Endothelial cell of umbilical vein (primary cell): ENCODE data around the gene HRH3. TPM values are rescaled to one million over a fixed set of nuclear protein-coding genes. Genes with fewer than 3 reads are reported as not detected.

Experiments used
- BruUV-seq: library from RNA; stranded (reverse); fragments of 400-500 nt; replicated peaks from 2 replicates; lab custom pipeline; 2021; lab: Mats Ljungman, UMichigan
- CTCF ChIA-PET: fragments of 300-600, 350-600 bp; sonication (Branson Sonifier 250); formaldehyde crosslinking; loops from one replicate; lab custom pipeline; 2021; ENCODE audit warnings: antibody characterized with exemption, inconsistent platforms; lab: Charles Lee
- POLR2A ChIA-PET: fragments of 300-600, 350-600 bp; sonication (Branson Sonifier 250); formaldehyde crosslinking; loops from one replicate; lab custom pipeline; 2021; ENCODE audit warnings: antibody characterized with exemption, inconsistent platforms; lab: Charles Lee
- DNase-seq: peaks from one replicate; pipeline ENCODE4 v3.0.0-alpha.2; 2011; ENCODE audit warnings: low read depth, low spot score
- FAIRE-seq: peaks from 2 replicates; lab custom pipeline; 2011; peaks lifted over from hg19 to GRCh38; lab: Jason Lieb, UNC
- H2AFZ ChIP-seq: 2 replicates; pipeline ENCODE4 v1.6.0; 2012; ENCODE audit warnings: low read depth, low read length, control low read depth, inconsistent platforms
- H3K27ac ChIP-seq: 2 replicates; pipeline ENCODE4 v1.5.1; 2011; ENCODE audit warnings: low read depth, mild to moderate bottlenecking, control low read depth, low read length, moderate library complexity; ENCODE audit not compliant: insufficient read depth
- H3K27me3 ChIP-seq, 2 experiments: 2 replicates each; pipeline versions ENCODE4 v1.6.0 to v1.6.1; 2011; ENCODE audit warnings: low read length in 2 of 2, mixed read lengths in 1 of 2; ENCODE audit not compliant: control insufficient read depth in 2 of 2, insufficient read depth in 2 of 2
- H3K36me3 ChIP-seq, 2 experiments: 2 replicates in 1 of 2; 3 replicates in 1 of 2; pipeline ENCODE4 v1.5.1; 2011; ENCODE audit warnings: low read length in 2 of 2, mild to moderate bottlenecking in 1 of 2, moderate library complexity in 1 of 2; ENCODE audit not compliant: control insufficient read depth in 2 of 2, insufficient read depth in 2 of 2; ENCODE audit errors: extremely low read depth in 1 of 2
- H3K4me1 ChIP-seq: 3 replicates; pipeline ENCODE4 v1.5.1; 2011; ENCODE audit warnings: mild to moderate bottlenecking, low read length; ENCODE audit not compliant: control insufficient read depth, insufficient read depth; ENCODE audit errors: extremely low read depth
- H3K4me2 ChIP-seq: 2 replicates; pipeline ENCODE4 v1.6.1; 2011; ENCODE audit warnings: low read length, control low read depth, mixed read lengths; ENCODE audit not compliant: insufficient read depth
- H3K4me3 ChIP-seq, 3 experiments: fragments of 200-600 bp in 1 of 3; sonication (generic), shearing (Covaris generic) in 1 of 3; replicated peaks in 1 of 3; 2 replicates each; pipeline ENCODE4 v1.5.1; 2011 to 2016; ENCODE audit warnings: control low read depth in 3 of 3, low read length in 3 of 3, mild to moderate bottlenecking in 2 of 3, inconsistent platforms in 1 of 3, low read depth in 1 of 3, moderate library complexity in 1 of 3; ENCODE audit not compliant: insufficient read depth in 1 of 3
- H3K79me2 ChIP-seq: 2 replicates; pipeline ENCODE4 v1.6.0; 2012; ENCODE audit warnings: low read length, inconsistent platforms; ENCODE audit not compliant: control insufficient read depth, insufficient read depth
- H3K9ac ChIP-seq: replicated peaks from 2 replicates; pipeline ENCODE3; 2011; ENCODE audit warnings: low read length, control low read depth; ENCODE audit not compliant: insufficient read depth; ENCODE audit errors: extremely low read depth
- H3K9me1 ChIP-seq: replicated peaks from 3 replicates; pipeline ENCODE4 v1.6.0; 2011; ENCODE audit warnings: mild to moderate bottlenecking, low read length; ENCODE audit not compliant: control insufficient read depth, insufficient read depth; ENCODE audit errors: extremely low read depth
- H3K9me3 ChIP-seq: replicated peaks from 2 replicates; pipeline ENCODE4 v1.5.1; 2012; ENCODE audit warnings: low read length, inconsistent platforms; ENCODE audit not compliant: control insufficient read depth, insufficient read depth
- H4K20me1 ChIP-seq: replicated peaks from 2 replicates; pipeline ENCODE3; 2011; ENCODE audit warnings: mild to moderate bottlenecking, low read length; ENCODE audit not compliant: control insufficient read depth, insufficient read depth; ENCODE audit errors: extremely low read depth
- CTCF ChIP-seq, 2 donors: IDR thresholded peaks; 1 replicate in 1 of 2; 2 replicates in 1 of 2; pipeline ENCODE4 v1.5.1; 2011; ENCODE audit warnings: low read length in 2 of 2, mild to moderate bottlenecking in 2 of 2, moderate library complexity in 2 of 2, control low read depth in 1 of 2, inconsistent platforms in 1 of 2, low read depth in 1 of 2; ENCODE audit not compliant: insufficient read depth in 1 of 2; ENCODE audit errors: extremely low read depth in 1 of 2
- EZH2 ChIP-seq: IDR thresholded peaks from 2 replicates; pipeline ENCODE4 v1.6.1; 2012; ENCODE audit warnings: borderline replicate concordance, low read depth, mild to moderate bottlenecking, moderate library complexity, low read length, inconsistent platforms; ENCODE audit not compliant: severe bottlenecking
- FOS ChIP-seq: IDR thresholded peaks from 2 replicates; pipeline ENCODE4 v1.6.1; 2011; ENCODE audit warnings: mild to moderate bottlenecking, low read length, moderate library complexity, borderline replicate concordance; ENCODE audit not compliant: insufficient read depth
- GATA2 ChIP-seq: IDR thresholded peaks from 2 replicates; pipeline ENCODE4 v1.7.0; 2011; ENCODE audit warnings: low read depth, mild to moderate bottlenecking, moderate library complexity, mixed read lengths, low read length; ENCODE audit not compliant: insufficient read length, insufficient read depth
- JUN ChIP-seq: IDR thresholded peaks from 2 replicates; pipeline ENCODE4 v1.6.1; 2011; ENCODE audit warnings: borderline replicate concordance, low read depth; ENCODE audit not compliant: insufficient read length, insufficient read depth
- MAX ChIP-seq: IDR thresholded peaks from 2 replicates; pipeline ENCODE4 v1.6.1; 2011; ENCODE audit not compliant: insufficient read depth, insufficient read length
- MYC ChIP-seq: IDR thresholded peaks from one replicate; pipeline ENCODE4 v1.6.1; 2011; ENCODE audit warnings: mild to moderate bottlenecking, low read depth, low read length
- POLR2A ChIP-seq: IDR thresholded peaks from 2 replicates; pipeline ENCODE4 v1.6.1; 2012; ENCODE audit warnings: low read depth, mild to moderate bottlenecking, control low read depth, low read length
- POLR2AphosphoS5 ChIP-seq: IDR thresholded peaks from 2 replicates; pipeline ENCODE4 v1.6.1; 2012; ENCODE audit warnings: low read depth, mild to moderate bottlenecking, control low read depth, low read length, moderate library complexity; ENCODE audit not compliant: insufficient read depth
- dilution Hi-C: fragments of 300-500 bp; cut with MboI; formaldehyde crosslinking; loops from one replicate; pipeline ENCODE4 v1.15.0; 2019; ENCODE audit warnings: low sequenced_read_pairs; ENCODE audit not compliant: extremely low pct_ligation_motif_present
- intact Hi-C: fragments of 100-400 bp; cut with micrococcal nuclease; formaldehyde crosslinking; loops from one replicate; pipeline ENCODE4 v1.10.0; 2022
- polyA plus RNA-seq, 4 experiments: library from polyadenylated mRNA; depleted of rRNA in 3 of 4; stranded (reverse) in 3 of 4; unstranded in 1 of 4; fragments of >200 nt; gene quantifications; 2 replicates each; pipeline versions ENCODE4 v1.2.1 to v1.2.3, GENCODE V29; 2011 to 2012; ENCODE audit warnings: missing spikeins in 1 of 4
- total RNA-seq: library from RNA; stranded (reverse); gene quantifications from 2 replicates; pipeline ENCODE4 v1.2.3, GENCODE V29; 2021

Gene HRH3
- total and polyA plus RNA-seq, 2 donors (not counting 3 experiments of a cell fraction or from before 2014, with no cell fraction given) = not detected

GRCh38 chr20:62182469-62183425, 37.3 kb downstream of the HRH3 start, which contains the start of gene MTG2:
MTG2 (plus strand) TSS chr20:62183028; CDS start chr20:62193421, 10,393 bp downstream.
- no peak for TF ChIP-seq MAX
- TF ChIP-seq POLR2AphosphoS5 = peak; percentile 95
- TF ChIP-seq POLR2A = peak; percentile 90
- peaks cover 18% of the 10 kb centered on the region for H3K79me2 ChIP-seq

GRCh38 chr20:62181808-62182207, 38.3 kb downstream of the HRH3 start:
- TF ChIP-seq EZH2 (no peak), JUN (no peak), GATA2 (no peak), MYC (no peak), FOS (no peak), CTCF (IDR thresholded peaks at IDR 0.05; ENCODE audit: extremely low read depth in 1 of 2, insufficient read depth in 1 of 2, low read depth in 1 of 2, low read length in 2 of 2) (no peak), POLR2A (no peak), MAX (no peak), POLR2AphosphoS5 (no peak)
- H3K9ac ChIP-seq = no peak overlapping the region
- peak overlapping the region; percentile 95 for H3K4me2 ChIP-seq
- intact Hi-C loops (loop anchor here (1.0 to 10.0 kb wide), 3 partner anchors 56 to 203 kb away; partner anchors contain the start of genes OSBPL2, RPS21 and TAF4), dilution Hi-C loops (no loop called here)
- H3K9me1 ChIP-seq = no peaks in the 10 kb centered on the region
- no peaks in the 10 kb centered on the region for H3K27me3 ChIP-seq
- no TSS peak for BruUV-seq
- peaks cover 0 to 1% of the 10 kb centered on the region in 2 experiments for H3K36me3 ChIP-seq
- ChIA-PET CTCF (no interaction called here), POLR2A (no interaction called here)
- H3K79me2 ChIP-seq = peaks cover 14% of the 10 kb centered on the region
- no peak for DNase-seq
- FAIRE-seq = no peak
- H3K9me3 ChIP-seq = no peaks in the 10 kb centered on the region
- H3K27ac ChIP-seq = peak overlapping the region; percentile 92
- H3K4me1 ChIP-seq = peaks cover 12% of the 10 kb centered on the region
- no peak overlapping the region for H2AFZ ChIP-seq
- H3K4me3 ChIP-seq = peak overlapping the region in 1 of 3 experiments; percentile 93
- H4K20me1 ChIP-seq = no peaks in the 10 kb centered on the region

More at GRCh38 chr20:62182469-62183425, 37.3 kb downstream of the HRH3 start, which contains the start of gene MTG2:
- POLR2A ChIA-PET = no interaction called here
- peak within 1 kb of the TSS; percentile 92 for H3K27ac ChIP-seq
- H3K9ac ChIP-seq = peak within 1 kb of the TSS; percentile 99
- H3K4me2 ChIP-seq = peak within 1 kb of the TSS; percentile 95
- H4K20me1 ChIP-seq = no peaks in the 10 kb centered on the region
- H3K9me3 ChIP-seq = no peaks in the 10 kb centered on the region
- H3K36me3 ChIP-seq = no peaks in the 10 kb centered on the region
- dilution Hi-C loops = no loop called here
- H3K4me3 ChIP-seq = peak within 1 kb of the TSS; percentile 87 to 98 (median 93)
- no peaks in the 10 kb centered on the region for H3K9me1 ChIP-seq
- H3K4me1 ChIP-seq = peaks cover 21% of the 10 kb centered on the region
- no peaks in the 10 kb centered on the region for H3K27me3 ChIP-seq
- intact Hi-C loops = loop anchor here (1.0 to 10.0 kb wide), 4 partner anchors 39 to 202 kb away; partner anchors contain the start of genes OSBPL2, PSMA7, RPS21 and SS18L1
- peak; percentile 93 for DNase-seq
- H2AFZ ChIP-seq = peak within 1 kb of the TSS; percentile 74
- CTCF ChIA-PET = no interaction called here
- peak; percentile 88 for FAIRE-seq
- BruUV-seq = TSS peak; percentile 86
